BLaER1 treated with 17β-estradiol and CSF1 and Interleukin-3, amounts not matched to agents 10 nM and 100 nM (cell line): ENCODE data around the gene FBXW4.
A peak's percentile ranks its signal among the peaks of the same experiment; 100 is the strongest.

ENCODE experiments used
- H3K27ac ChIP-seq, 11 experiments: shearing (Covaris generic); formaldehyde crosslinking; 2 replicates each; pipeline ENCODE4 v1.8.1; 2022
- H3K27me3 ChIP-seq, 11 experiments: shearing (Covaris generic); formaldehyde crosslinking; 2 replicates each; pipeline ENCODE4 v1.8.1; 2022
- H3K36me3 ChIP-seq, 11 experiments: shearing (Covaris generic); formaldehyde crosslinking; 2 replicates each; pipeline ENCODE4 v1.8.1; 2022
- H3K4me1 ChIP-seq, 10 experiments: shearing (Covaris generic); formaldehyde crosslinking; 2 replicates each; pipeline ENCODE4 v1.8.1; 2022
- H3K4me2 ChIP-seq, 11 experiments: shearing (Covaris generic); formaldehyde crosslinking; 2 replicates each; pipeline ENCODE4 v1.8.1; 2022
- H3K4me3 ChIP-seq, 10 experiments: shearing (Covaris generic); formaldehyde crosslinking; 2 replicates each; pipeline ENCODE4 v1.8.1; 2022
- H3K9ac ChIP-seq, 11 experiments: shearing (Covaris generic); formaldehyde crosslinking; 2 replicates each; pipeline ENCODE4 v1.8.1; 2022
- H3K9me3 ChIP-seq, 11 experiments: shearing (Covaris generic); formaldehyde crosslinking; replicated peaks in 1 of 11; 2 replicates each; pipeline ENCODE4 v1.8.1; 2022
- H4K20me1 ChIP-seq, 11 experiments: shearing (Covaris generic); formaldehyde crosslinking; 2 replicates each; pipeline ENCODE4 v1.8.1; 2022
- Cebpa-rat ChIP-seq, 11 experiments: shearing (Covaris generic); IDR thresholded peaks; 2 replicates each; pipeline ENCODE4 v1.8.1; 2022

The FBXW4 gene

GRCh38 chr10:101571271-101571925 is 123.6 kb downstream of the FBXW4 start:
- peaks cover 0 to 10% (median 4%) of the 10 kb centered on the region in 11 experiments; a peak in 7 of 22 replicates for H3K9me3 ChIP-seq
- peak overlapping the region in 4 of 10 experiments; percentile 65 to 76 (median 70); a peak in 4 of 20 replicates for H3K4me3 ChIP-seq
- peak overlapping the region in 7 of 11 experiments; percentile 69 to 80 (median 74); a peak in 7 of 22 replicates for H3K9ac ChIP-seq
- H3K27me3 ChIP-seq = peaks cover 30 to 37% (median 35%) of the 10 kb centered on the region in 11 experiments
- no peak for TF ChIP-seq Cebpa-rat (IDR thresholded peaks at IDR 0.05)
- H4K20me1 ChIP-seq = no peaks in the 10 kb centered on the region; a peak in 2 of 22 replicates
- H3K4me2 ChIP-seq = peak overlapping the region; percentile 79 to 99 (median 94); a peak in 21 of 22 replicates
- H3K27ac ChIP-seq = no peak overlapping the region
- H3K4me1 ChIP-seq = peaks cover 9 to 33% (median 17%) of the 10 kb centered on the region in 10 experiments
- H3K36me3 ChIP-seq = no peaks in the 10 kb centered on the region

GRCh38 chr10:101570428-101571270 is 124.3 kb downstream of the FBXW4 start:
- Histone ChIP-seq H3K9ac (peak overlapping the region; percentile 60 to 80 (median 73)), H3K4me3 (peak overlapping the region; percentile 62 to 79 (median 69)), H3K36me3 (no peaks in the 10 kb centered on the region), H3K27me3 (peaks cover 36 to 44% (median 43%) of the 10 kb centered on the region in 11 experiments), H3K27ac (peak overlapping the region in 9 of 11 experiments; percentile 21 to 68 (median 50); a peak in 13 of 22 replicates), H3K4me1 (peaks cover 9 to 37% (median 17%) of the 10 kb centered on the region in 10 experiments), H4K20me1 (no peaks in the 10 kb centered on the region; a peak in 2 of 22 replicates), H3K4me2 (peak overlapping the region; percentile 79 to 99 (median 94)), H3K9me3 (peaks cover 0 to 10% (median 4%) of the 10 kb centered on the region in 11 experiments; a peak in 7 of 22 replicates)
- no peak for TF ChIP-seq Cebpa-rat (IDR thresholded peaks at IDR 0.05)

- H4K20me1 ChIP-seq = no peaks in the 10 kb centered on the region; a peak in 1 of 22 replicates
- TF ChIP-seq Cebpa-rat (IDR thresholded peaks at IDR 0.05) = no peak
- H3K27me3 ChIP-seq = peaks cover 36 to 52% (median 44%) of the 10 kb centered on the region in 11 experiments
- H3K4me1 ChIP-seq = peaks cover 9 to 37% (median 17%) of the 10 kb centered on the region in 10 experiments
- peak overlapping the region in 5 of 11 experiments; percentile 21 to 68 (median 59); a peak in 8 of 22 replicates for H3K27ac ChIP-seq
- H3K4me3 ChIP-seq = peak overlapping the region; percentile 62 to 79 (median 69)
- peaks cover 0 to 10% (median 4%) of the 10 kb centered on the region in 11 experiments; a peak in 7 of 22 replicates for H3K9me3 ChIP-seq
- H3K4me2 ChIP-seq = peak overlapping the region; percentile 79 to 99 (median 94)
- peak overlapping the region; percentile 60 to 80 (median 75); a peak in 21 of 22 replicates for H3K9ac ChIP-seq
- no peaks in the 10 kb centered on the region for H3K36me3 ChIP-seq
Observed at GRCh38 chr10:101569622-101570427, 125.1 kb downstream of the FBXW4 start.

- H3K9ac ChIP-seq = peak overlapping the region in 5 of 11 experiments; percentile 66 to 75 (median 69); a peak in 3 of 22 replicates
- peaks cover 9 to 37% (median 17%) of the 10 kb centered on the region in 10 experiments for H3K4me1 ChIP-seq
- H4K20me1 ChIP-seq = no peaks in the 10 kb centered on the region; a peak in 1 of 22 replicates
- no peak for TF ChIP-seq Cebpa-rat (IDR thresholded peaks at IDR 0.05)
- H3K4me2 ChIP-seq = peak overlapping the region; percentile 79 to 99 (median 94)
- peaks cover 36 to 52% (median 44%) of the 10 kb centered on the region in 11 experiments for H3K27me3 ChIP-seq
- peak overlapping the region; percentile 62 to 79 (median 69); a peak in 17 of 20 replicates for H3K4me3 ChIP-seq
- H3K36me3 ChIP-seq = no peaks in the 10 kb centered on the region
- no peak overlapping the region for H3K27ac ChIP-seq
- H3K9me3 ChIP-seq = peaks cover 0 to 10% (median 4%) of the 10 kb centered on the region in 11 experiments; a peak in 7 of 22 replicates
Observed at GRCh38 chr10:101569323-101569621, 125.7 kb downstream of the FBXW4 start.

GRCh38 chr10:101568054-101568745 is 126.8 kb downstream of the FBXW4 start:
- H3K9me3 ChIP-seq = peaks cover 0 to 9% (median 4%) of the 10 kb centered on the region in 11 experiments; a peak in 7 of 22 replicates
- H3K27me3 ChIP-seq = peaks cover 36 to 52% (median 44%) of the 10 kb centered on the region in 11 experiments
- H3K9ac ChIP-seq = no peak overlapping the region
- no peaks in the 10 kb centered on the region; a peak in 3 of 22 replicates for H4K20me1 ChIP-seq
- H3K27ac ChIP-seq = no peak overlapping the region
- peak overlapping the region in 2 of 11 experiments; percentile 44 to 49; a peak in 2 of 22 replicates for H3K4me2 ChIP-seq
- no peak overlapping the region for H3K4me3 ChIP-seq
- peaks cover 9 to 37% (median 17%) of the 10 kb centered on the region in 10 experiments for H3K4me1 ChIP-seq
- no peak for TF ChIP-seq Cebpa-rat (IDR thresholded peaks at IDR 0.05)
- no peaks in the 10 kb centered on the region for H3K36me3 ChIP-seq

GRCh38 chr10:101567165-101568006 is 127.6 kb downstream of the FBXW4 start:
- Histone ChIP-seq H3K36me3 (no peaks in the 10 kb centered on the region), H3K4me2 (peak overlapping the region in 10 of 11 experiments; percentile 30 to 55 (median 40); a peak in 15 of 22 replicates), H3K9me3 (peaks cover 0 to under 1% (median 0%) of the 10 kb centered on the region in 11 experiments; a peak in 2 of 22 replicates), H3K27me3 (peaks cover 36 to 52% (median 44%) of the 10 kb centered on the region in 11 experiments), H4K20me1 (no peaks in the 10 kb centered on the region; a peak in 3 of 22 replicates), H3K4me3 (no peak overlapping the region), H3K27ac (no peak overlapping the region), H3K9ac (no peak overlapping the region), H3K4me1 (peaks cover 9 to 37% (median 17%) of the 10 kb centered on the region in 10 experiments)
- no peak for TF ChIP-seq Cebpa-rat (IDR thresholded peaks at IDR 0.05)
